BE2C (cell line): Measurements from ENCODE around the gene PYM1.

Source experiments
- DNase-seq: peaks from one replicate; pipeline ENCODE4 v3.0.0-alpha.2; 2020
- H3K27me3 ChIP-seq: fragments of 250-450 bp; sonication (Bioruptor Pico); 2 replicates; pipeline ENCODE4 v1.5.1; 2020; ENCODE audit warnings: mild to moderate bottlenecking
- H3K36me3 ChIP-seq: fragments of 250-450 bp; sonication (Bioruptor Pico); 2 replicates; pipeline ENCODE4 v1.5.1; 2020; ENCODE audit warnings: mild to moderate bottlenecking
- H3K4me1 ChIP-seq: fragments of 250-450 bp; sonication (Bioruptor Pico); 2 replicates; pipeline ENCODE4 v1.5.1; 2020
- H3K4me3 ChIP-seq: 2 replicates; pipeline ENCODE4 v1.5.1; 2011; ENCODE audit warnings: low read depth, low read length
- H3K9me3 ChIP-seq: fragments of 250-450 bp; sonication (Bioruptor Pico); 2 replicates; pipeline ENCODE4 v1.5.1; 2020
- CTCF ChIP-seq: IDR thresholded peaks from 2 replicates; pipeline ENCODE4 v1.5.1; 2012; ENCODE audit warnings: mild to moderate bottlenecking, low read depth, low read length

PYM1 gene

DNA sequence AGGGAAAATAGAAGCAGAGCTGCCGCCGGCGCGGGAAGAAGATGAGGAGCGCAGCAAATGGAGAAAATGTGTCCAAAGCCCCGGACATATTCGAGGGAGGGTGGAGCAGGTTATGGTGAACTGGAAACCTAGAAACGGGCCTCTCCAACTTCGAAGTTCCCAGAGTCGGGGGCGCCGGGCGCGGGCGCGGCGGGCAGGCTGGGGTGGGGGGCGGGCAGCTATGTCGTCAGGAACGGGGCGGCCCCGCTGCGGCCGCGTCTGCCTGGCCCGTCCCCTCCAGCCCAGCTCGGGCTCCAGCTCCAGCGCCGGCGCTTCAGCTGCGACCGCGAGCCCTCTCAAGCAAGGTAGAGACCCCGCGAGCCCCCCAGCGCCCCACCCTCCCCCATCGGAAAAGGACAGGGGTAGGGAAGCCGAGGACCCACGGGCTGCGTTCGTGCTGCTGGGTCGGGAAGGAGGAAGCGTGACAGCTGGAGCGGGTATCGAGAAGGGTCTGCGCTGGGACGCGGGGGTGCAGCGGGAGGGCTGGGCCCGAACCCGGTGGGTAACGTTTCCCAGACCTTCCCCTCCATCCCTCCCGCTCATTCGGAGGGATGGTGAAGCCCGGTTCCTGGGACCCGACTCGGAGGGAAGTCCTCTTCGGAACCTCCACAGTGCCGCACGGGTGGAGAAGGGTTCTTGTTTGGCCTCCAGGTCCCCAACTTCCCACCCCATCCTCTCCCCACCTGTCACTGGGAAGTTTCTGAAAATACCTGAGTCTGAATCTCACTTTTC lies 4.3 kb upstream of the PYM1 start:
- Histone ChIP-seq H3K4me1 (peaks cover 7% of the 10 kb centered on the region), H3K36me3 (no peaks in the 10 kb centered on the region), H3K4me3 (peak overlapping the region; percentile 68), H3K27me3 (no peaks in the 10 kb centered on the region; the same call in 1 of the 2 replicates), H3K9me3 (no peaks in the 10 kb centered on the region)
- peak; percentile 61 for DNase-seq
- TF ChIP-seq CTCF, result no peak

GRCh38 chr12:55931317-55931779 lies 3.7 kb upstream of the PYM1 start:
- peaks cover 7% of the 10 kb centered on the region for H3K4me1 ChIP-seq
- no peak for DNase-seq
- H3K4me3 ChIP-seq, result peak overlapping the region; percentile 68
- H3K9me3 ChIP-seq, result no peaks in the 10 kb centered on the region
- no peak for TF ChIP-seq CTCF
- H3K36me3 ChIP-seq, result no peaks in the 10 kb centered on the region
- H3K27me3 ChIP-seq, result no peaks in the 10 kb centered on the region; the same call in 1 of the 2 replicates

- DNase-seq, result no peak
- Histone ChIP-seq H3K4me3 (peak within 1 kb of the TSS; percentile 68), H3K36me3 (no peaks in the 10 kb centered on the region), H3K9me3 (no peaks in the 10 kb centered on the region), H3K27me3 (no peaks in the 10 kb centered on the region; the same call in 1 of the 2 replicates), H3K4me1 (peaks cover 7% of the 10 kb centered on the region)
- TF ChIP-seq CTCF, result peak; percentile 76
Measured at GRCh38 chr12:55930771-55931316, 3.1 kb upstream of the PYM1 start, which contains the start of gene DGKA. DGKA (plus strand) TSS chr12:55931162; CDS start chr12:55936504, 5,342 bp downstream.

- TF ChIP-seq CTCF, result no peak
- no peaks in the 10 kb centered on the region; the same call in 1 of the 2 replicates for H3K36me3 ChIP-seq
- no peaks in the 10 kb centered on the region; the same call in 1 of the 2 replicates for H3K27me3 ChIP-seq
- H3K4me3 ChIP-seq, result no peak overlapping the region
- DNase-seq, result no peak
- H3K4me1 ChIP-seq, result peaks cover 7% of the 10 kb centered on the region
- no peaks in the 10 kb centered on the region for H3K9me3 ChIP-seq
Measured at GRCh38 chr12:55929306-55929791, 1.7 kb upstream of the PYM1 start.

GRCh38 chr12:55926738-55927587 lies 731 bp downstream of the PYM1 start:
- Histone ChIP-seq H3K9me3 (no peaks in the 10 kb centered on the region), H3K27me3 (no peaks in the 10 kb centered on the region), H3K4me1 (peaks cover 7% of the 10 kb centered on the region), H3K36me3 (peaks cover 4% of the 10 kb centered on the region), H3K4me3 (peak overlapping the region; percentile 98)
- peak; percentile 79 for TF ChIP-seq CTCF
- peak; percentile 90 for DNase-seq
